Cardiac muscle cell (in vitro differentiated cells and primary cell): ENCODE measurements around the gene TMEM150C. TPM values are rescaled to one million over a fixed set of nuclear protein-coding genes. Genes with fewer than 3 reads are reported as not detected.

Source experiments
- DNase-seq, 2 donors: peaks; one replicate each; pipeline versions ENCODE4 v3.0.0 to v3.0.0-alpha.2; 2010 to 2017; ENCODE audit warnings: low read depth in 1 of 2, low spot score in 1 of 2
- H3K27ac ChIP-seq: fragments of 200-600 bp; sonication (generic); 2 replicates; pipeline ENCODE4 v1.5.1; 2016
- H3K27me3 ChIP-seq: fragments of 200-600 bp; sonication (generic); 2 replicates; pipeline ENCODE4 v1.6.0; 2016; ENCODE audit warnings: control low read depth
- H3K36me3 ChIP-seq: fragments of 200-600 bp; sonication (generic); 2 replicates; pipeline ENCODE4 v1.5.1; 2016; ENCODE audit warnings: control low read depth
- H3K4me1 ChIP-seq: fragments of 200-600 bp; sonication (generic); 2 replicates; pipeline ENCODE4 v1.8.1; 2017; ENCODE audit warnings: low read depth, mild to moderate bottlenecking, mixed run types
- H3K4me3 ChIP-seq: fragments of 200-600 bp; sonication (generic); 2 replicates; pipeline ENCODE4 v1.5.1; 2016; ENCODE audit warnings: mild to moderate bottlenecking
- H3K9me3 ChIP-seq: fragments of 200-600 bp; sonication (generic); 2 replicates; pipeline ENCODE4 v1.5.1; 2017; ENCODE audit warnings: low read depth, mild to moderate bottlenecking, control low read depth
- polyA plus RNA-seq: library from polyadenylated mRNA; unstranded; fragments of >200 nt; fragmentation: Nextera tagmentation; extraction: Ambion mirVana; gene quantifications from 2 replicates; pipeline ENCODE4 v1.2.1, GENCODE V29; 2016
- total RNA-seq: library from RNA; depleted of rRNA; stranded (reverse); fragments of >200 nt; gene quantifications from 2 replicates; pipeline ENCODE4 v1.2.3, GENCODE V29; 2016
- TF ChIP-seq, protein P1 (sequence below): IDR thresholded peaks from 2 replicates; pipeline ENCODE4 v1.5.1; 2012; ENCODE audit warnings: low read depth, mild to moderate bottlenecking, low read length

Gene TMEM150C
- total and polyA plus RNA-seq, 2 experiments from 2014 or later: 5.1 to 5.3 TPM

DNA sequence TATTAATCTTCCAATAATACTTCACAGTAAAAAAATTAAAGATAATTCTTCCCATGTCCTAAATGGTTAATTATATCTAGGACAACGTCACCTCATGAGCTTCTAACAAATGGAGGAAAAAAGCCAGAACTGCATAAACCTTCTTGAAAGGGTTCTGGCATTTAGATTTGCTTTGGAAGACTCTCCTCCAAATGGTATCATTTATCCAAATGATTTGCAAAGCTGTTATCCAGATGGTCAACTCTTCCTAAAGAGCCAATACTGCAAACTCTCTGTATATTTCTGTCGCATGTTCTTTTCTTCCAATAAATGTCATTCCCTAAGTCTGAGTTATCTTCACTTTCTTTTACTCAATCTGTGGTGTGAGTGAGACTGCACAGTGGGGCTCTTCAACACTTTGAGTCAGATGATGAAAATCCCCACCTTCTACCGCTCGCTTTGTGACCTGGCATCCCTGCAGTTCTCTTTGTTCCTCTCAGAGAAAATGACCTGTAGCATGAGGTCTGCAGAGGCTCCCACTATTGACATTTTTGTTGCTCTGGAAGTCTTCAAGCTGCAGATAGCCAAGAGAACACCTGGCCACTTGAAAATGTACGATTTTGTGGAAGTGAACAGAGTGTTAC lies 52.9 kb downstream of the TMEM150C start:
- Histone ChIP-seq H3K4me1 (peaks cover 9% of the 10 kb centered on the region), H3K9me3 (no peaks in the 10 kb centered on the region), H3K36me3 (no peaks in the 10 kb centered on the region), H3K4me3 (no peak overlapping the region), H3K27ac (no peak overlapping the region), H3K27me3 (no peaks in the 10 kb centered on the region)
- peak in 1 of 2 donors; percentile 67 for DNase-seq
- TF ChIP-seq, protein P1, sequence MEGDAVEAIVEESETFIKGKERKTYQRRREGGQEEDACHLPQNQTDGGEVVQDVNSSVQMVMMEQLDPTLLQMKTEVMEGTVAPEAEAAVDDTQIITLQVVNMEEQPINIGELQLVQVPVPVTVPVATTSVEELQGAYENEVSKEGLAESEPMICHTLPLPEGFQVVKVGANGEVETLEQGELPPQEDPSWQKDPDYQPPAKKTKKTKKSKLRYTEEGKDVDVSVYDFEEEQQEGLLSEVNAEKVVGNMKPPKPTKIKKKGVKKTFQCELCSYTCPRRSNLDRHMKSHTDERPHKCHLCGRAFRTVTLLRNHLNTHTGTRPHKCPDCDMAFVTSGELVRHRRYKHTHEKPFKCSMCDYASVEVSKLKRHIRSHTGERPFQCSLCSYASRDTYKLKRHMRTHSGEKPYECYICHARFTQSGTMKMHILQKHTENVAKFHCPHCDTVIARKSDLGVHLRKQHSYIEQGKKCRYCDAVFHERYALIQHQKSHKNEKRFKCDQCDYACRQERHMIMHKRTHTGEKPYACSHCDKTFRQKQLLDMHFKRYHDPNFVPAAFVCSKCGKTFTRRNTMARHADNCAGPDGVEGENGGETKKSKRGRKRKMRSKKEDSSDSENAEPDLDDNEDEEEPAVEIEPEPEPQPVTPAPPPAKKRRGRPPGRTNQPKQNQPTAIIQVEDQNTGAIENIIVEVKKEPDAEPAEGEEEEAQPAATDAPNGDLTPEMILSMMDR: no peak

DNA sequence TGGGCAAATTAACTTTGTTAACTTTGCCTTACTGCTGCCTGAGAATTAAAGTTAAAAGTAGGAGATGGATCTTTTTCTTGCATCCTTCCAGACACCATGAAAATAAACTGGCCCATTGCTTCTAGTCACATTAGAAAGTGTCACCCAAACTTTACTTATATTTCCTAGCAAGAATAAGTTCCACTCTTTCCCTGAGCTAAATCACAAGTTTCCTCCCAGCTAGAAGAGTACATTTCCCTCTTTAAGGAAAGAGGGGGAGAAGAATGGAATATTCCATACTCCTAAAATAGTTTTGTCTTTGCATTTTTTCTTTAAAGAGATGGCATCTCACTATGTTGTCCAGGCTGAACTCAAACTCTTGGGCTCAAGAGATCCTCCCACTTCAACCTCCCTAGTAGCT lies 53.8 kb downstream of the TMEM150C start:
- Histone ChIP-seq H3K4me1 (peaks cover 4% of the 10 kb centered on the region), H3K27ac (no peak overlapping the region), H3K9me3 (no peaks in the 10 kb centered on the region), H3K36me3 (no peaks in the 10 kb centered on the region), H3K4me3 (no peak overlapping the region), H3K27me3 (no peaks in the 10 kb centered on the region)
- no peak for DNase-seq
- TF ChIP-seq, protein P1: no peak

DNA sequence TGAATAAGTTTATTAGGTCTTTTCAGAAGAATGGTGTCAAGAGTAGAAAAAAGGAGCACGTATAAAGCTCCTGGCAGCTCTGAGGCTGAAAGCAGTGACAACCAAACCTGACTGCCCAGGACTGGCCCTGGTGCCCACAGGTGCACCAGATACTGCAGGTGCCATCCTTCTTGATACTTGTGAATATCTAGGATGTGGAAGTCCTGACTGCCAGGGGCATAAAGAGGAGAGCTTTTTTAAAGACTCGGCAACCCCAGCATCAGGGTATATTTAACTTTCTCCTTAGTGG lies 60.7 kb downstream of the TMEM150C start:
- TF ChIP-seq, protein P1: no peak
- no peaks in the 10 kb centered on the region for H3K36me3 ChIP-seq
- no peak overlapping the region for H3K4me3 ChIP-seq
- no peaks in the 10 kb centered on the region for H3K4me1 ChIP-seq
- DNase-seq: no peak
- H3K27me3 ChIP-seq: no peaks in the 10 kb centered on the region
- no peak overlapping the region for H3K27ac ChIP-seq
- no peaks in the 10 kb centered on the region for H3K9me3 ChIP-seq

DNA sequence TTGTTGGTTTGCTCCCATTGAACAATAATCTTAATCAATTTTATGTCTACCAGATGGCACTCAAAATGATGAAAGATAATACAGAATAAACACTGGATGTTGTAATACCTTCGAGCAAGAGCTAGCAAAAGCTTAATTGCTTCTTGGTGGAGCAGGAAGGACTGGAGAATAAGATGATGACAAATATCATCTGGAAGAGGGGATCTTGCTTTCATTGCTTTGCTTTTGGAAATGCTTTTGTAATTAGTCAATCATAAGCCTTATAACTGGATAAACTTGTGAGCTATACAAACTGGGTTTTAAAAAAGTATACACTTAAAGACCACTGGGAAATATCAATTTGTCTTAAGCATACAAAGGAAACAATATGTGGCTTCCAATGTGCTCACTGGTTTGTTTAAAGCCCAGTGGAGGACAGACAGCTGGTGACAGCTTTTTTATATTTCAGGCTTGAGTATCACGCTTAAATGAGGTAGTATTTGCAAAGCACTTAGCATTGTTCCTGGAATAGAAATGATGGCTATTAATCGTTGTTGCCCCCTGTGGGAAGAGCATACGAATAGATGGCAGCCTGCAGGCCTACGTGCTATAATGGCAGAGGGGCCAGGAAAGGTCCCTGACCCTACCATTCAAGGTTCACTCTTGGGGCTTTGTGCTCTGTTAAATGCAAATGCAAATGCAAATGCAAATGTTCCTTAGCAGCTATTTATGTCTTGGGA lies 61.2 kb downstream of the TMEM150C start:
- TF ChIP-seq, protein P1: no peak
- Histone ChIP-seq H3K27ac (no peak overlapping the region), H3K4me1 (no peaks in the 10 kb centered on the region), H3K4me3 (no peak overlapping the region), H3K27me3 (no peaks in the 10 kb centered on the region), H3K9me3 (no peaks in the 10 kb centered on the region), H3K36me3 (no peaks in the 10 kb centered on the region)
- DNase-seq: peak in 1 of 2 donors; percentile 34

DNA sequence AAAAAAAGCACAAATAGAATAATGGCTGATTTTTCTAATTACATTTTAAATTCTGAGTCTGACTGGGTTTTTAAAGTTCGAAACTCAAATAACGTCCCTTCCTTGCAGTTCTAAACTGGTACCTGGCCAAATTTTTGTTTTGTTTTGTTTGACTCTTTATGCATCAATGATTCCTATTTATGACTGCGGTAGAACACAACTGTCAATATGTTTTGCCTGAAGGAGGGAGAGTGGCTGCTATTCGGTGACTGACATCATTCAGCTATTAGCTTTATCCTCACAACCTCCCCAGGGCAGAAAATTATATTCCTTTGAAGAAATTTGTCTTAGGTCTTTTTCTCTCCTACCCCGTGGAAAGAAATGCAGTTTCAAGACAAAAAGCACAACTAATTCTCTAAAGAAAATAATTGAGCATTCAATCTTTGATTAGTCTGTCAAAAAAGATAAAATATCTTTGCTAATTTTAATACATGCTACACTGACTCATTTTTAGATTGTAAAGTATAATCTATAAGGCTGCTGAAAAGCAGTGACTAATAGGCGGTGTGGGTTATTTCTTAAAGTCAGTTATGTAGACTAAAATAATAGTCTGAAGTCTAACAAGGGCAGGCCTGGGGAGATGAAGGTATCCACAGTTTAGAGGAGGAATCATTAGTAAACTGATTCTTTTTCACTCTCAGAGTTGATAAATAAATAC lies 61.9 kb downstream of the TMEM150C start:
- no peaks in the 10 kb centered on the region for H3K4me1 ChIP-seq
- TF ChIP-seq, protein P1: no peak
- H3K36me3 ChIP-seq: no peaks in the 10 kb centered on the region
- no peaks in the 10 kb centered on the region for H3K27me3 ChIP-seq
- no peak overlapping the region for H3K4me3 ChIP-seq
- no peak overlapping the region for H3K27ac ChIP-seq
- DNase-seq: peak in 1 of 2 donors; percentile 32
- no peaks in the 10 kb centered on the region for H3K9me3 ChIP-seq
